ENCODE data around the gene CFI.

The CFI gene

GRCh38 chr4:109722357-109722756 lies 79.4 kb downstream of the CFI start:
- no peak overlapping the region for H3K4me3 ChIP-seq (ENCODE audit: low read length, poor library complexity, severe bottlenecking)
- H3K9me2 ChIP-seq (replicated peaks; ENCODE audit: low read depth, low read length), result no peaks in the 10 kb centered on the region
- no peak overlapping the region for H2AFZ ChIP-seq (ENCODE audit: low read length)
- TF ChIP-seq EZH2phosphoT487 (IDR thresholded peaks at IDR 0.05; ENCODE audit: borderline replicate concordance), result no peak
- no peak for TF ChIP-seq CTCF (conservative IDR thresholded peaks at IDR 0.05; ENCODE audit: low read length)
- no peak overlapping the region for H3K9ac ChIP-seq (ENCODE audit: low read depth, low read length, poor library complexity, severe bottlenecking)
- H3K27me3 ChIP-seq (ENCODE audit: insufficient read depth, low read length, poor library complexity, severe bottlenecking), result no peaks in the 10 kb centered on the region
- no peaks in the 10 kb centered on the region for H3K9me3 ChIP-seq (ENCODE audit: insufficient read depth, low read depth, low read length)
- H4K20me1 ChIP-seq (ENCODE audit: insufficient read depth, low read length, poor library complexity, severe bottlenecking), result no peaks in the 10 kb centered on the region
- no peaks in the 10 kb centered on the region for H3F3A ChIP-seq (ENCODE audit: low read depth)
- H3K4me1 ChIP-seq (ENCODE audit: insufficient read depth, low read length, poor library complexity, severe bottlenecking), result peaks cover 19% of the 10 kb centered on the region
- 0 out of 2 replicates have a peak, but pooled peaks cover 4% of the 10 kb centered on the region for H3K79me2 ChIP-seq (ENCODE audit: insufficient read depth, low read length)
- no peak overlapping the region for H3K4me2 ChIP-seq (ENCODE audit: low read depth, low read length, poor library complexity, severe bottlenecking)
- H3K36me3 ChIP-seq (ENCODE audit: insufficient read depth, low read length), result peaks cover 2% of the 10 kb centered on the region; the same call in 1 of the 2 replicates

GRCh38 chr4:109721033-109721432 lies 80.8 kb downstream of the CFI start:
- peaks cover 15% of the 10 kb centered on the region; the same call in 1 of the 2 replicates for H3K36me3 ChIP-seq (ENCODE audit: insufficient read depth, low read length)
- H3K4me1 ChIP-seq (ENCODE audit: insufficient read depth, low read length, poor library complexity, severe bottlenecking), result peaks cover 12% of the 10 kb centered on the region
- no peak overlapping the region for H3K4me3 ChIP-seq (ENCODE audit: low read length, poor library complexity, severe bottlenecking)
- no peaks in the 10 kb centered on the region for H3F3A ChIP-seq (ENCODE audit: low read depth)
- H3K9me3 ChIP-seq (ENCODE audit: insufficient read depth, low read depth, low read length), result no peaks in the 10 kb centered on the region
- H3K9ac ChIP-seq (ENCODE audit: low read depth, low read length, poor library complexity, severe bottlenecking), result no peak overlapping the region
- no peaks in the 10 kb centered on the region for H3K79me2 ChIP-seq (ENCODE audit: insufficient read depth, low read length)
- no peaks in the 10 kb centered on the region for H3K9me2 ChIP-seq (replicated peaks; ENCODE audit: low read depth, low read length)
- H4K20me1 ChIP-seq (ENCODE audit: insufficient read depth, low read length, poor library complexity, severe bottlenecking), result no peaks in the 10 kb centered on the region
- TF ChIP-seq CTCF (conservative IDR thresholded peaks at IDR 0.05; ENCODE audit: low read length) (no peak), EZH2phosphoT487 (IDR thresholded peaks at IDR 0.05; ENCODE audit: borderline replicate concordance) (no peak)
- no peak overlapping the region for H3K4me2 ChIP-seq (ENCODE audit: low read depth, low read length, poor library complexity, severe bottlenecking)
- H2AFZ ChIP-seq (ENCODE audit: low read length), result no peak overlapping the region
- H3K27me3 ChIP-seq (ENCODE audit: insufficient read depth, low read length, poor library complexity, severe bottlenecking), result no peaks in the 10 kb centered on the region

GRCh38 chr4:109719604-109720003 lies 82.2 kb downstream of the CFI start:
- Histone ChIP-seq H3K27me3 (ENCODE audit: insufficient read depth, low read length, poor library complexity, severe bottlenecking) (no peaks in the 10 kb centered on the region), H4K20me1 (ENCODE audit: insufficient read depth, low read length, poor library complexity, severe bottlenecking) (no peaks in the 10 kb centered on the region), H3K79me2 (ENCODE audit: insufficient read depth, low read length) (no peaks in the 10 kb centered on the region), H2AFZ (ENCODE audit: low read length) (no peak overlapping the region), H3F3A (ENCODE audit: low read depth) (no peaks in the 10 kb centered on the region), H3K4me2 (ENCODE audit: low read depth, low read length, poor library complexity, severe bottlenecking) (no peak overlapping the region), H3K36me3 (ENCODE audit: insufficient read depth, low read length) (peaks cover 20% of the 10 kb centered on the region; the same call in 1 of the 2 replicates), H3K9me2 (replicated peaks; ENCODE audit: low read depth, low read length) (no peaks in the 10 kb centered on the region), H3K9me3 (ENCODE audit: insufficient read depth, low read depth, low read length) (no peaks in the 10 kb centered on the region), H3K4me3 (ENCODE audit: low read length, poor library complexity, severe bottlenecking) (no peak overlapping the region), H3K4me1 (ENCODE audit: insufficient read depth, low read length, poor library complexity, severe bottlenecking) (peaks cover under 1% of the 10 kb centered on the region), H3K9ac (ENCODE audit: low read depth, low read length, poor library complexity, severe bottlenecking) (no peak overlapping the region)
- no peak for TF ChIP-seq EZH2phosphoT487 (IDR thresholded peaks at IDR 0.05; ENCODE audit: borderline replicate concordance)
- no peak for TF ChIP-seq CTCF (conservative IDR thresholded peaks at IDR 0.05; ENCODE audit: low read length)

All from Loucy (cell line).